MM.1S (cell line): Measurements from ENCODE around the gene CAND2.

Source experiments
- DNase-seq: peaks from one replicate; pipeline ENCODE4 v3.0.0-alpha.2; 2015
- H2AFZ ChIP-seq: fragments of 300-600 bp; sonication (generic); 2 replicates; pipeline ENCODE4 v1.6.0; 2016; ENCODE audit warnings: antibody characterized with exemption, low read length
- H3F3A ChIP-seq: fragments of 300-600 bp; sonication (generic); 2 replicates; pipeline ENCODE4 v1.6.1; 2016; ENCODE audit warnings: mild to moderate bottlenecking, antibody characterized with exemption, low read length, moderate library complexity, mixed read lengths; ENCODE audit not compliant: insufficient read depth
- H3K27ac ChIP-seq: fragments of 300-600 bp; sonication (generic); 2 replicates; pipeline ENCODE4 v1.5.1; 2016; ENCODE audit warnings: mild to moderate bottlenecking, low read length
- H3K27me3 ChIP-seq: fragments of 300-600 bp; sonication (generic); replicated peaks from 2 replicates; pipeline ENCODE4 v1.6.0; 2016; ENCODE audit warnings: low read length; ENCODE audit not compliant: insufficient read depth
- H3K36me3 ChIP-seq: fragments of 300-600 bp; sonication (generic); replicated peaks from 2 replicates; pipeline ENCODE4 v1.6.1; 2016; ENCODE audit warnings: mild to moderate bottlenecking, low read length, mixed read lengths; ENCODE audit not compliant: insufficient read depth
- H3K4me1 ChIP-seq: fragments of 300-600 bp; sonication (generic); 2 replicates; pipeline ENCODE4 v1.6.1; 2016; ENCODE audit warnings: low read length, mixed read lengths
- H3K4me2 ChIP-seq: fragments of 300-600 bp; sonication (generic); 2 replicates; pipeline ENCODE4 v1.6.0; 2016; ENCODE audit warnings: low read depth, low read length
- H3K4me3 ChIP-seq: fragments of 300-600 bp; sonication (generic); 2 replicates; pipeline ENCODE4 v1.5.1; 2016; ENCODE audit warnings: low read length, mixed read lengths
- H3K79me2 ChIP-seq: fragments of 300-600 bp; sonication (generic); 2 replicates; pipeline ENCODE4 v1.6.1; 2016; ENCODE audit warnings: mixed run types, low read length, mixed read lengths
- H3K9ac ChIP-seq: fragments of 300-600 bp; sonication (generic); 2 replicates; pipeline ENCODE4 v1.6.1; 2016; ENCODE audit warnings: low read length, mixed read lengths
- H3K9me2 ChIP-seq: fragments of 300-600 bp; sonication (generic); replicated peaks from 2 replicates; pipeline ENCODE4 v1.6.1; 2016; ENCODE audit warnings: mild to moderate bottlenecking, low read length, mixed read lengths; ENCODE audit not compliant: insufficient read depth
- H3K9me3 ChIP-seq: fragments of 300-600 bp; sonication (generic); replicated peaks from 2 replicates; pipeline ENCODE4 v1.6.1; 2016; ENCODE audit warnings: mild to moderate bottlenecking, low read length, mixed read lengths; ENCODE audit not compliant: insufficient read depth
- H4K20me1 ChIP-seq: fragments of 300-600 bp; sonication (generic); 2 replicates; pipeline ENCODE4 v1.6.1; 2016; ENCODE audit warnings: mild to moderate bottlenecking, low read length, moderate library complexity, mixed read lengths; ENCODE audit not compliant: insufficient read depth
- EZH2 ChIP-seq: fragments of 300-600 bp; sonication (generic); optimal IDR thresholded peaks from 2 replicates; pipeline ENCODE3; 2017; ENCODE audit warnings: low read depth, mild to moderate bottlenecking, antibody characterized with exemption, low read length, mixed read lengths
- EZH2phosphoT487 ChIP-seq: fragments of 300-600 bp; sonication (generic); IDR thresholded peaks from 2 replicates; pipeline ENCODE4 v1.6.1; 2018; ENCODE audit warnings: antibody characterized with exemption, low read length
- TF ChIP-seq, protein P1 (sequence below): fragments of 300-600 bp; sonication (generic); IDR thresholded peaks from 2 replicates; pipeline ENCODE4 v1.5.1; 2016; ENCODE audit warnings: antibody characterized with exemption, low read length, mixed read lengths

CAND2 gene

DNA sequence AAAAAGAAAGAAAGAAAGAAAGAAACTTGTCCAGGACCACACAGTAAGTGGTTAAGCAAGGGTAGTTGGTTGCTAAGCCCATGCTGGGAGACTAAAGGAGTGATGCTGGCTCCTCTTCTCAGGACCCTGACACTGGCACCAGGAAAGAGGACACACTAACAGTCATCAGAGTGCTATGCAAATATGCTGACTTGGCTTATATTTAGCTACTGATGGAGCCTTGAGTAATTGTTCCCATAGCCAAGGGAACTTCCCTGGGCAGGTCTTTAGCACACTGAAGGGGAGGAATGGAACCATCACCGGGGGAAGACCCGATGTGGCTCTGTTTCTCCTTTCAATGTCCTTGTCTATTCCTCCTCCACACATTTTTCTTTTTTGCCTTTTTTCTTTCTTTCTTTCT lies 43.7 kb upstream of the CAND2 start:
- Histone ChIP-seq H2AFZ (no peak overlapping the region), H3F3A (no peaks in the 10 kb centered on the region), H3K4me3 (no peak overlapping the region), H3K27me3 (no peaks in the 10 kb centered on the region), H4K20me1 (no peaks in the 10 kb centered on the region), H3K9me2 (no peaks in the 10 kb centered on the region), H3K9ac (no peak overlapping the region), H3K27ac (no peak overlapping the region), H3K79me2 (no peaks in the 10 kb centered on the region), H3K9me3 (no peaks in the 10 kb centered on the region), H3K4me2 (no peak overlapping the region), H3K4me1 (no peaks in the 10 kb centered on the region), H3K36me3 (no peaks in the 10 kb centered on the region)
- TF ChIP-seq EZH2 = no peak
- TF ChIP-seq, protein P1, sequence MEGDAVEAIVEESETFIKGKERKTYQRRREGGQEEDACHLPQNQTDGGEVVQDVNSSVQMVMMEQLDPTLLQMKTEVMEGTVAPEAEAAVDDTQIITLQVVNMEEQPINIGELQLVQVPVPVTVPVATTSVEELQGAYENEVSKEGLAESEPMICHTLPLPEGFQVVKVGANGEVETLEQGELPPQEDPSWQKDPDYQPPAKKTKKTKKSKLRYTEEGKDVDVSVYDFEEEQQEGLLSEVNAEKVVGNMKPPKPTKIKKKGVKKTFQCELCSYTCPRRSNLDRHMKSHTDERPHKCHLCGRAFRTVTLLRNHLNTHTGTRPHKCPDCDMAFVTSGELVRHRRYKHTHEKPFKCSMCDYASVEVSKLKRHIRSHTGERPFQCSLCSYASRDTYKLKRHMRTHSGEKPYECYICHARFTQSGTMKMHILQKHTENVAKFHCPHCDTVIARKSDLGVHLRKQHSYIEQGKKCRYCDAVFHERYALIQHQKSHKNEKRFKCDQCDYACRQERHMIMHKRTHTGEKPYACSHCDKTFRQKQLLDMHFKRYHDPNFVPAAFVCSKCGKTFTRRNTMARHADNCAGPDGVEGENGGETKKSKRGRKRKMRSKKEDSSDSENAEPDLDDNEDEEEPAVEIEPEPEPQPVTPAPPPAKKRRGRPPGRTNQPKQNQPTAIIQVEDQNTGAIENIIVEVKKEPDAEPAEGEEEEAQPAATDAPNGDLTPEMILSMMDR = no peak
- TF ChIP-seq EZH2phosphoT487 = no peak
- no peak for DNase-seq

DNA sequence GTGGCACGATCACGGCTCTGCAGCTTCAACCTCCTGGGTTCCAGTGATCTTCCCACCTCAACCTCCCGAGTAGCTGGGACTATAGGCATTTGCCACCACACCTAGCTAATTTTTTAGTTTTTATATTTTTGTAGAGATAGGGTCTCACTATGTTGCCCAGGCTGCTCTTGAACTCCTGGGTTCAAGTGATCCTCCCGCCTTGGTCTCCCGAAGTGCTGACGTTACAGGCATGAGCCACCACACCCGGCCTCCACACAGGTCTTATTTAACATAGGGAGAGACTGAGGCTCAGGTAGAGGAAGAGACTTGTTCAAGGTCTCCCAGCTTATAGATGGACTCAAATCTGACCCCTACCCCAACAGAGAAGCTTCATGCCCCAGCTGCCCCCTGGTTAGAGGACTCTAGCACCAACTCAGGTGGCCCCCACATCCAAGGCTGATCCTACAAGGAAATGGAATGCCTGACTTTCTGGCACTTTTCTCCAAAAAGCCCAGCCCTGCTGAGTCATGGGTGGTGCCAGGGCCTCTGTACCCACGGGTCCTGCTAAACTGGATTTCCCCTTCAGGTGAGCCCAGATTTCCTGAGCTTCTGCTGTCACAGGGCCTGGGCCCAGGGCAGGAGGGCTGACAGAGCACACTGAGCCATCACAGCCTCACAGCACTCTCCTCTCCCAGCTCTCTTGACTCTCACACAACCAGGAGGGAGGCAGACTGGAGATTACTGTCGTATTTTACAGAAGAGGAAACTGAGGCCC lies 43.0 kb upstream of the CAND2 start:
- Histone ChIP-seq H2AFZ (no peak overlapping the region), H3K79me2 (no peaks in the 10 kb centered on the region), H3K4me3 (no peak overlapping the region), H3K9me3 (no peaks in the 10 kb centered on the region), H3K4me1 (no peaks in the 10 kb centered on the region), H3K9ac (no peak overlapping the region), H3K9me2 (no peaks in the 10 kb centered on the region), H3K36me3 (no peaks in the 10 kb centered on the region), H3K4me2 (no peak overlapping the region), H3K27me3 (no peaks in the 10 kb centered on the region), H4K20me1 (no peaks in the 10 kb centered on the region), H3F3A (no peaks in the 10 kb centered on the region), H3K27ac (no peak overlapping the region)
- TF ChIP-seq EZH2 (no peak), EZH2phosphoT487 (no peak)
- TF ChIP-seq, protein P1 = no peak
- DNase-seq = no peak

DNA sequence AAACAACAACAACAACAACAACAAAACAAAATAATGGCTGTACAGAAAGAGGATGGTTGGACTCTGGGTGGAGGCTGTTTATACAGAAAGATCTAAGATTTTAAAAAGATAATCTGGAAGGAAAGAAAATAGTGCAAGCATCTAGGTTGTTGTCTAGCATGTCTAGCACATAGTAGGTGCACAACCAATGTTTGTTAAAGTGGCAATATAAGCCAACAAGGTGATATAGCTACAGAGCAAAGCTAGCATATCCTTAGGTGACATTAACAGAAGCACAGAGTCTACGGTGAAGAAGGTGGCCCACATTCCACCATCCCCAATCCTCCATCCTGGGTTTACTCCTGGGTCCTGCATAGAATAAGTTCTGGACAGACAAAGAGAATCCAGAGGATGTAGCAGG lies 42.2 kb upstream of the CAND2 start:
- no peaks in the 10 kb centered on the region for H3K4me1 ChIP-seq

More for the DNA sequence above, 42.2 kb upstream of the CAND2 start:
- Histone ChIP-seq H3K27ac (no peak overlapping the region), H3K27me3 (no peaks in the 10 kb centered on the region), H3K36me3 (no peaks in the 10 kb centered on the region), H3K9ac (no peak overlapping the region), H3K79me2 (no peaks in the 10 kb centered on the region), H2AFZ (no peak overlapping the region), H3K4me3 (no peak overlapping the region), H3K9me2 (no peaks in the 10 kb centered on the region), H3F3A (no peaks in the 10 kb centered on the region), H4K20me1 (no peaks in the 10 kb centered on the region), H3K9me3 (no peaks in the 10 kb centered on the region), H3K4me2 (no peak overlapping the region)
- DNase-seq = no peak
- TF ChIP-seq, protein P1 = no peak
- TF ChIP-seq EZH2phosphoT487 (no peak), EZH2 (no peak)
